ENCODE results near the gene PDGFRB. TPM values are rescaled to one million over a fixed set of nuclear protein-coding genes. Genes with fewer than 3 reads are reported as not detected.

The PDGFRB gene
- total and polyA plus RNA-seq, 4 donors, result 5.2 to 13.1 (median 8.3) TPM

GRCh38 chr5:150077996-150078801, 77.4 kb downstream of the PDGFRB start:
- TF ChIP-seq ZBTB33 (IDR thresholded peaks at IDR 0.05) (no peak), FOXA2 (IDR thresholded peaks at IDR 0.05) (no peak), HNF4G (IDR thresholded peaks at IDR 0.05) (no peak), ATF3 (IDR thresholded peaks at IDR 0.05) (no peak), FOXA1 (IDR thresholded peaks at IDR 0.05) (no peak), RXRA (IDR thresholded peaks at IDR 0.05) (no peak), NR2F2 (IDR thresholded peaks at IDR 0.05) (no peak), TAF1 (conservative IDR thresholded peaks at IDR 0.05) (no peak), CTCF (IDR thresholded peaks at IDR 0.05; ENCODE audit: low read depth, low read length, missing input control) (no peak)
- Histone ChIP-seq H3K4me1 (ENCODE audit: control insufficient read depth in 4 of 4, insufficient read depth in 4 of 4, low read length in 3 of 4) (peaks cover 0 to 2% (median 0%) of the 10 kb centered on the region in 4 donors), H3K4me3 (ENCODE audit: low read depth in 1 of 3, low read length in 3 of 3) (no peak overlapping the region), H3K9me3 (ENCODE audit: control insufficient read depth in 4 of 4, low read length in 3 of 4) (peaks cover 0 to 3% (median 0%) of the 10 kb centered on the region in 4 donors), H3K27ac (ENCODE audit: low read depth in 1 of 2, low read length in 2 of 2) (no peak overlapping the region), H3K27me3 (ENCODE audit: control insufficient read depth in 4 of 4, insufficient read depth in 4 of 4, low read length in 3 of 4) (peaks cover 0 to 2% (median 0%) of the 10 kb centered on the region in 4 donors), H3K36me3 (ENCODE audit: control insufficient read depth in 4 of 4, insufficient read depth in 3 of 4, low read depth in 1 of 4, low read length in 3 of 4) (peaks cover 0 to 3% (median 0%) of the 10 kb centered on the region in 4 donors), H3K9ac (ENCODE audit: low read depth in 1 of 2, low read length in 2 of 2) (no peak overlapping the region)
- peak; percentile 26 for DNase-seq (ENCODE audit: low spot score)
- 86% methylated on average over 8 of the region's 8 CpGs for WGBS

- DNase-seq (ENCODE audit: low spot score), result peak; percentile 29
- WGBS, result 93% methylated on average over 8 of the region's 8 CpGs
- H3K27ac ChIP-seq (ENCODE audit: low read depth in 1 of 2, low read length in 2 of 2), result no peak overlapping the region
- peaks cover 0 to 6% (median 0%) of the 10 kb centered on the region in 4 donors for H3K9me3 ChIP-seq (ENCODE audit: control insufficient read depth in 4 of 4, low read length in 3 of 4)
- peaks cover 0 to 3% (median 0%) of the 10 kb centered on the region in 4 donors for H3K36me3 ChIP-seq (ENCODE audit: control insufficient read depth in 4 of 4, insufficient read depth in 3 of 4, low read depth in 1 of 4, low read length in 3 of 4)
- H3K4me3 ChIP-seq (ENCODE audit: low read depth in 1 of 3, low read length in 3 of 3), result no peak overlapping the region
- H3K4me1 ChIP-seq (ENCODE audit: control insufficient read depth in 4 of 4, insufficient read depth in 4 of 4, low read length in 3 of 4), result no peaks in the 10 kb centered on the region
- no peak overlapping the region for H3K9ac ChIP-seq (ENCODE audit: low read depth in 1 of 2, low read length in 2 of 2)
- H3K27me3 ChIP-seq (ENCODE audit: control insufficient read depth in 4 of 4, insufficient read depth in 4 of 4, low read length in 3 of 4), result peaks cover 0 to 2% (median 0%) of the 10 kb centered on the region in 4 donors
- TF ChIP-seq YY1 (IDR thresholded peaks at IDR 0.05) (no peak), EGR1 (IDR thresholded peaks at IDR 0.05; ENCODE audit: low read depth in 2 of 2) (no peak), HNF4A (conservative IDR thresholded peaks at IDR 0.05) (no peak), GABPA (IDR thresholded peaks at IDR 0.05 in 1 of 2, conservative IDR thresholded peaks at IDR 0.05 in 1 of 2) (no peak), SP1 (IDR thresholded peaks at IDR 0.05) (no peak), CTCF (IDR thresholded peaks at IDR 0.05; ENCODE audit: low read depth, low read length, missing input control) (no peak), RXRA (IDR thresholded peaks at IDR 0.05) (no peak), JUND (IDR thresholded peaks at IDR 0.05) (no peak), HNF4G (IDR thresholded peaks at IDR 0.05) (no peak), RAD21 (IDR thresholded peaks at IDR 0.05) (no peak), REST (IDR thresholded peaks at IDR 0.05) (no peak), FOXA2 (IDR thresholded peaks at IDR 0.05) (no peak), MAX (IDR thresholded peaks at IDR 0.05) (no peak), TAF1 (conservative IDR thresholded peaks at IDR 0.05) (no peak), NR2F2 (IDR thresholded peaks at IDR 0.05) (no peak), FOXA1 (IDR thresholded peaks at IDR 0.05) (no peak), ATF3 (IDR thresholded peaks at IDR 0.05) (no peak)
Measured at GRCh38 chr5:150077060-150077459, 78.6 kb downstream of the PDGFRB start.
